Measurements from ENCODE around the gene PTPN1. TPM values are rescaled to one million over a fixed set of nuclear protein-coding genes. Genes with fewer than 3 reads are reported as not detected.
A peak's percentile ranks its signal among the peaks of the same experiment; 100 is the strongest.

PTPN1 gene
- total RNA-seq, 1 experiment from 2014 or later = 30.8 TPM

DNA sequence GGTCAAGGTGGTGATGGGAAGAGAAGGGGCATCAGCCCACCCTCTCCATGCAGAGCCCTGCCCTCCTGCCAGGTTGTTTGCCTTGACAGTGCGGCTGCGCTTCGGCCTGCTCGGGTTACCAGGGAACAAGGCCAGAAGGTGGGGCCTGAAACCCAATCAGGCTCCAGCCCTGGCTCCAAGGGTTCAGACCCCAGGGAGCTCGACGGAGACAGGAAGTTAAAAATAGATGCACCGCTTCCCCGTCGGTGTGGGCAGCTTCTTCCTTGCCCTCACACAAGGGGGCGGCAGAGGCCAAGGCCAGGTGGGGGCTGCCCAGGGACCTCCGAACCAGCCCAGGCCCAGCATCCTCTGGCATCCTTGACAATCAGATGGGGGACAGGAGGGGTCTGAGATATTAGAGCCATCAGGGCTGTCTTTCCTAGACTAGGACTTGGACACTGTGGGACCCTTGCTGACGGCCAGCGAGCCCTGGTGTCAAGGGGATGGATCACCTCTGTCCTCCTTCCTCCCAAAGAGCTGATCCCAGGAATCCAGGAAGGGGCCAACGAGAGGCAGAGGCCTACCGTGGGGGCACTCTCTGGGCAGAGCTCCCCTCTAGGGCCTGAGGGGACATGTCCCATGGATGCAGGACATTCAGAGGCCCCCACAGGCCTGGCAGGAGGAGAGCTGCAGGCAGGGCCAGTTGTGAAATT is 115.9 kb downstream of the PTPN1 start:
- Mint-ChIP-seq H3K27ac (peak overlapping the region in 1 of 3 experiments; percentile 73; a peak in 1 of 7 replicates), H3K4me3 (no peak overlapping the region; a peak in 1 of 5 replicates), H3K27me3 (ENCODE audit: low read depth) (no peaks in the 10 kb centered on the region; the same call in 1 of the 2 replicates), H3K36me3 (ENCODE audit: insufficient read depth in 1 of 3, low read depth in 3 of 3) (peaks cover 0 to 6% (median 0%) of the 10 kb centered on the region in 3 experiments; a peak in 3 of 7 replicates), H3K9me3 (peaks cover 0 to 6% of the 10 kb centered on the region in 2 experiments; a peak in 3 of 5 replicates), H3K4me1 (peaks cover 9 to 20% of the 10 kb centered on the region in 2 experiments)
- Histone ChIP-seq H3K14ac (ENCODE audit: insufficient read depth, low read length) (no peak overlapping the region), H3K9me3 (ENCODE audit: control insufficient read depth, low read depth, low read length) (no peaks in the 10 kb centered on the region), H3K9ac (ENCODE audit: extremely low read depth, insufficient read length, low read length) (no peak overlapping the region), H3K27me3 (ENCODE audit: insufficient read depth, low read length) (no peaks in the 10 kb centered on the region), H3K23me2 (ENCODE audit: insufficient read length, low read depth, low read length, poor library complexity, severe bottlenecking) (no peaks in the 10 kb centered on the region), H2BK120ac (ENCODE audit: low read depth, low read length, poor library complexity, severe bottlenecking) (no peak overlapping the region), H4K91ac (ENCODE audit: insufficient read length, low read depth, low read length) (no peak overlapping the region), H3K23ac (ENCODE audit: insufficient read length, low read depth, low read length) (no peak overlapping the region), H3K4ac (ENCODE audit: low read depth, low read length) (no peak overlapping the region), H2BK5ac (ENCODE audit: insufficient read length, low read length) (no peak overlapping the region), H3K4me2 (ENCODE audit: insufficient read depth, insufficient read length, low read length) (no peak overlapping the region), H3K4me1 (ENCODE audit: insufficient read depth, low read length) (no peaks in the 10 kb centered on the region; the same call in 1 of the 2 replicates), H2BK15ac (ENCODE audit: low read depth, low read length) (no peak overlapping the region), H3K56ac (ENCODE audit: insufficient read length, low read depth, low read length) (no peak overlapping the region), H4K8ac (replicated peaks; ENCODE audit: insufficient read length, low read depth, low read length) (no peak overlapping the region), H2BK20ac (ENCODE audit: low read depth, low read length, poor library complexity, severe bottlenecking) (no peak overlapping the region), H2BK12ac (ENCODE audit: insufficient read length, low read depth, low read length) (no peak overlapping the region), H3K18ac (ENCODE audit: insufficient read length, low read depth, low read length) (no peak overlapping the region), H3K27ac (ENCODE audit: insufficient read length, low read depth, low read length) (no peak overlapping the region), H4K5ac (ENCODE audit: insufficient read length, low read depth, low read length) (no peak overlapping the region), H2AFZ (ENCODE audit: low read length) (no peak overlapping the region), H3K79me1 (ENCODE audit: insufficient read depth, low read depth, low read length, poor library complexity, severe bottlenecking) (no peaks in the 10 kb centered on the region), H3K79me2 (ENCODE audit: insufficient read depth, low read length) (no peaks in the 10 kb centered on the region), H2AK5ac (ENCODE audit: insufficient read length, low read length) (no peak overlapping the region), H4K20me1 (ENCODE audit: control insufficient read depth, insufficient read depth, insufficient read length) (no peaks in the 10 kb centered on the region), H3T11ph (ENCODE audit: low read length) (no peak overlapping the region)
- TF ChIP-seq, protein P1, sequence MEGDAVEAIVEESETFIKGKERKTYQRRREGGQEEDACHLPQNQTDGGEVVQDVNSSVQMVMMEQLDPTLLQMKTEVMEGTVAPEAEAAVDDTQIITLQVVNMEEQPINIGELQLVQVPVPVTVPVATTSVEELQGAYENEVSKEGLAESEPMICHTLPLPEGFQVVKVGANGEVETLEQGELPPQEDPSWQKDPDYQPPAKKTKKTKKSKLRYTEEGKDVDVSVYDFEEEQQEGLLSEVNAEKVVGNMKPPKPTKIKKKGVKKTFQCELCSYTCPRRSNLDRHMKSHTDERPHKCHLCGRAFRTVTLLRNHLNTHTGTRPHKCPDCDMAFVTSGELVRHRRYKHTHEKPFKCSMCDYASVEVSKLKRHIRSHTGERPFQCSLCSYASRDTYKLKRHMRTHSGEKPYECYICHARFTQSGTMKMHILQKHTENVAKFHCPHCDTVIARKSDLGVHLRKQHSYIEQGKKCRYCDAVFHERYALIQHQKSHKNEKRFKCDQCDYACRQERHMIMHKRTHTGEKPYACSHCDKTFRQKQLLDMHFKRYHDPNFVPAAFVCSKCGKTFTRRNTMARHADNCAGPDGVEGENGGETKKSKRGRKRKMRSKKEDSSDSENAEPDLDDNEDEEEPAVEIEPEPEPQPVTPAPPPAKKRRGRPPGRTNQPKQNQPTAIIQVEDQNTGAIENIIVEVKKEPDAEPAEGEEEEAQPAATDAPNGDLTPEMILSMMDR (conservative IDR thresholded peaks at IDR 0.05) = peak; percentile 94
- DNase-seq = peak; percentile 93
- WGBS (ENCODE audit: extremely low coverage, insufficient read length, low lambda C conversion rate) = no CpG with 5 or more reads among the region's 15 CpGs
